Measurements from ENCODE around the gene OLFML1.

GRCh38 chr11:7548659-7549274 is 63.5 kb downstream of the OLFML1 start:
- TF ChIP-seq POLR2A (IDR thresholded peaks at IDR 0.05; ENCODE audit: low read depth, low read length) (no peak), POLR2AphosphoS5 (IDR thresholded peaks at IDR 0.05; ENCODE audit: low read depth, low read length) (no peak), TAF1 (IDR thresholded peaks at IDR 0.05; ENCODE audit: low read depth, low read length) (no peak)
